GM19438 (cell line): ENCODE results near the gene MAFF.
"Not testable (repeated sequence)": the region's sequence is repeated elsewhere in the genome, so short reads cannot be mapped to it uniquely, and the experiment has no call there.

Experiments used
- ATAC-seq: cut with Tn5 transposase; IDR thresholded peaks from one replicate; pipeline ENCODE4 v1.9.1; 2021; ENCODE audit warnings: low read depth; ENCODE audit not compliant: unreplicated experiment

The MAFF gene

DNA sequence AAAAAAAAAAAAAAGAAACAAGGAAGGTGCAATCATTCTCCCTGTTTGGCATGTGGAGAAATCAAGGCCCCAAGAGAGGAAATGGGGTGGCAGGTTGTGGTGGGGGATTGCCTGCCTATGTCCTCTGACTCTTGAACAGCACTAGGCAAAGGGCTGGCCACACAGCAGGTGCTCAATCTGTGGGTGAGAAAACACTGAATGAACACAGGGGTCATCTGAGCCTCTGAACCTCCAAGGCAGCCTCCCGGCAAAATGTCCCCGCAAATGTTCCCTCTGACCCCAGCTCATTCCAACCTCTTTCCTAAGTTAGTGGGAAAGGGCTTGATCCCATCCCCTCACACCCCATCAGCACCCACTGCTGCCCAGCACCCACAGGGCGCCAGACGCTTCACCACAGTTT is 24.8 kb upstream of the MAFF start:
- ATAC-seq = no peak

DNA sequence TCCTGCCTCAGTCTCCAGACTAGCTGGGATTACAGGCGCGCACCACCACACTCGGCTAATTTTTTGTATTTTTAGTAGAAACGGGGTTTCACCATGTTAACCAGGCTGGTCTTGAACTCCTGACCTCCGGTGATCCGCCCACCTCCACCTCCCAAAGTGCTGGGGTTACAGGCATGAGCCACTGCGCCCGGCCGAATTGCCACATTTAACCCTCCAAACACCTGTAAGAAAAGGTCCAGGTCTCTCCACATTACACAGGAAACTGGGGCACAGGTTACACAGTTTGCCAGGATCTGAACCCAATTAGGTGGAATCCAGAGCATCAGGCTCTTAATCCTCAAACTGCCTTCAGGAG is 24.2 kb upstream of the MAFF start:
- not testable (repeated sequence) for ATAC-seq

GRCh38 chr22:38177926-38178604 is 23.7 kb upstream of the MAFF start:
- no peak for ATAC-seq

DNA sequence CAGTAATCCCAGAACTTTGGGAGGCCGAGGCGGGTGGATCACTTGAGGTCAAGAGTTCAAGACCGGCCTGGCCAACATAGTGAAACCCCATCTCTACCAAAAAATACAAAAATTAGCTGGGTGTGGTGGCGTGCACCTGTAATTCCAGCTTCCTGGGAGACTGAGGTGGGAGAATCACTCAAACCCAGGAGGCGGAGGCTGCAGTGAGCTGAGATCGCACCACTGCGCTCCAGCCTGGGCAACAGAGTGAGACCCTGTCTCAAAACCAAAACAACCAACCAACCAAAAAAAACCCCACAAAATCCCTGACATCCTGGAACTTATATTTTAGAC is 23.2 kb upstream of the MAFF start:
- not testable (repeated sequence) for ATAC-seq

- ATAC-seq = peak; percentile 1
Observed at GRCh38 chr22:38180841-38181452, 20.8 kb upstream of the MAFF start.

DNA sequence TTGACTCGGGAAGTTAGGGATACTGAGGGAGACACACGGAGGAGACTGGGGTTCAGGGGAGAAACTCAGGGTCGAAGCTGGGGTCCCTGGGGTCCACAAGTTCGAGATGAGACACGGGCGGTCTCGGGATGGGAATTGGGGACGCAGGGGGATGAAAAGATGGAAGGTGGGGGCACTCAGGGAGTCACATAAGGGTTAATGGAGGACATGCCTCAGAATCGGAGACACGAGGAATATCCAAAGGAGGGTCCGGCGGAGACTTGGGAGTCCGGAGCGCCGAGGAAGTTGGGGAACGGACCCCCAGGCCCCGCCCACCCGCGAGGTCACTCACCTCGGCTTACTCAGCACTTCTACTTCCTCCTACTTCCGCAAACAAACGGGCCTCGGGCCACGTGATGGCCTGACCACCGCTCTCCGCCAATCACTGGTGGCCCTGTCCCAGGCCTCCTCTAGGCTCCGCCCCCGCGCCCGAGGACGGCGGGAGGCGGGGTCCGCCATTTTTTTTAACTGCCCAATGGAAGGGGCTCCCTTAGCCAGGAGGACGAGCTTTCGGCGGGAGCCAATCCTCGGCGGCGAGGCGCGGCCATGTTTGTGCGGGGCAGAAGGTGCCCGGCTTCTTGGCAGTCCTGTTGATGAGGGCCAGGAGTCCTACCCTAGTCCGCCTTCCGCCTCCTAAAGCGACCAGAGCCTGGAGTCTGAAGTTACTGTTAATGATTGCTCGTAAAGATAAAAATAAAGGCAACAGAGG is 20.2 kb upstream of the MAFF start, which contains the start of gene PLA2G6:
Gene PLA2G6 (minus strand): TSS at position 378 of the 748 bp plus-strand sequence. CDS start 12,404 bp downstream, outside the sequence.
- peak; percentile 81 for ATAC-seq

DNA sequence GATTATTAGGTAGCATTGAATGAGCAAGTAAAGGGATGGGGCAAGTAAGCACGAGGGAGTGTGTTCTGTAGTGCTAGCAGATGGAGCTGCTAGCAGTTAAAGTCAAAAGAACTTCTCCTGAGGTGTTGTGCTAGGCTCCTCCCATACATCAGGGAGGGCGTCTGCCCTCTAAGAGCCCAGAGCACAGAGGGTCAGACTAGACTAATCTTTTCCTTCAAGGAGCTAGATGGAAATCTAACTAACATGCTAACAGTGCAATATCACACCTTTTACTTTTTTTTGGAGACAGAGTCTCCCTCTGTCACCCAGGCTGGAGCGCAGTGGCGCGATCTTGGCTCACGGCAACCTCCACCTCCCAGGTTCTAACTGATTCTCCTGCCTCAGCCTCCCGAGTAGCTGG is 17.0 kb upstream of the MAFF start:
- ATAC-seq = no peak

DNA sequence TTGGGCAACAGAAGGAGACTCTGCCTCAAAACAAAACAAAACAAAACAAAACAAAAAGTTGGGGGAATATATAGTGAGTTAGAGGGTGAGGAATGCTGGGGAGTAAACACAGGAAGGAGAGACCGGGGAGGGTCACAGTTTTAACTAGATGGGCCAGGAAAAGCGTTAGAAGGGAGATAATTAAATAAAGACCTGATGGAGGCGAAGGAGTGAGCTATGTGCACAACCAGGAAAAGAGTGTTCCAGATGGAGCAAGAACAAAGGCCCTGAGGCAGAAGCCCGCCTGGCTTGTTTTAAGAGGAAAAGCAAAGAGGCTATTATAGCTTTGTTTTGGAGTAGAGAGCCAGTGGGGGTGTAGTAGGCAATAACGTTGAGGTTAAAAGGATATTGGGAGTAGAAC is 15.4 kb upstream of the MAFF start:
- ATAC-seq = no peak

GRCh38 chr22:38187413-38188212 is 14.2 kb upstream of the MAFF start:
- ATAC-seq = no peak

GRCh38 chr22:38189104-38189503 is 12.7 kb upstream of the MAFF start:
- ATAC-seq = no peak

DNA sequence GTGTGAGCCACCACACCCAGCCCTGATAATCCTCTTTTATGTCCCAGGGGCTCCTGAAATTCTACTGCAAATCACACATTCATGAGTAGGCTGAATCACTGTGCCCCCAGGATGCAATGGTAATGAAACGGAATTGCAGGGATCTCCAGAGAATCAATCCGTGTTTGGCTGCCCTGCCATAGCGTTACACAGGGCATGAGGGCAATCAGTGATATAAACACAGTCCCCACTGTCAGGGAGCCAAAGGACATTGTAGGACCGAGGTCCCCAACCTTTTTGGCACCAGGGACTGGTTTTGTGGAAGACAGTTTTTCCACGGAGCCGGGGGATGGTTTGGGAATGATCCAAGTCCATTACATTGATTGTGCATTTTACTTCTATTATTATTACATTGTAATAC is 11.2 kb upstream of the MAFF start:
- no peak for ATAC-seq

- ATAC-seq = no peak
Observed at GRCh38 chr22:38191055-38191454, 10.7 kb upstream of the MAFF start.

- ATAC-seq = no peak
Observed at GRCh38 chr22:38191731-38192474, 9.9 kb upstream of the MAFF start.

DNA sequence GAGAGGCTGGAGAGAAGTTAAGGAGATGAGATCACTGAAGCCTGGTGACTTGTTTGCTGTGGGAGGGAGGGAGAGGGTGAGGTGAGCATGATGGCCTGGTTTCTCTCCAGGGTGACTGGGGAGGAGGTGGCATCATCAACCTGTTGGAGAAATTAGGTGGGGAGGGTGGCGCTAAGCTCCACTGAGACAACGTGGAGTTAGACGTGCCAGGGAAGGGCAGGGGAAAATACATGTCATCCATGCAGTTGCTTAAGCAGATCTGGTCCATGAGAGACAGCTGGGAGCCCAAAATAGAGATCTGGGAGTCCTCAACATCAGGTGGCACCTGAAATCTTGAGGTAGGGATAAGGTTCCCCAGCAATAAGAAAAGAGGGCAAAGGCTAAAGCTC is 9.3 kb upstream of the MAFF start:
- ATAC-seq = no peak

DNA sequence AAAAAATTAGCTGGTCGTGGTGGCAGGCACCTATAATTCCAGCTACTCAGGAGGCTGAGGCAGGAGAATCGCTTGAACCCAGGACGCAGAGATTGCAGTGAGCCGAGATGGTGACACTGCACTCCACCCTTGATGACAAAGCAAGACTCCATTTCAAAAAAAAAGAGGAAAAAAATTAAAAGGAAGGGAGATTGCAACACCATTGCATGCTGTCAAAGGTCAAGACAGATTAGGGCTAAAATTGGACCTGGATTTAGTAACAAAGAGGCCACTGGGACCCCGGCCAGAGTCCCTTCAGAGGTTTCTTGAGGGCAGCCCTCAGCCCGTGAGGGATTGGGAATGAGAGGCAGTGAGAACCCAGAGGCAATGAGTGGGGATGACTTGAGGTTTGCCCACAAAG is 8.2 kb upstream of the MAFF start:
- ATAC-seq = no peak

GRCh38 chr22:38196791-38197419 is 4.9 kb upstream of the MAFF start:
- no peak for ATAC-seq

DNA sequence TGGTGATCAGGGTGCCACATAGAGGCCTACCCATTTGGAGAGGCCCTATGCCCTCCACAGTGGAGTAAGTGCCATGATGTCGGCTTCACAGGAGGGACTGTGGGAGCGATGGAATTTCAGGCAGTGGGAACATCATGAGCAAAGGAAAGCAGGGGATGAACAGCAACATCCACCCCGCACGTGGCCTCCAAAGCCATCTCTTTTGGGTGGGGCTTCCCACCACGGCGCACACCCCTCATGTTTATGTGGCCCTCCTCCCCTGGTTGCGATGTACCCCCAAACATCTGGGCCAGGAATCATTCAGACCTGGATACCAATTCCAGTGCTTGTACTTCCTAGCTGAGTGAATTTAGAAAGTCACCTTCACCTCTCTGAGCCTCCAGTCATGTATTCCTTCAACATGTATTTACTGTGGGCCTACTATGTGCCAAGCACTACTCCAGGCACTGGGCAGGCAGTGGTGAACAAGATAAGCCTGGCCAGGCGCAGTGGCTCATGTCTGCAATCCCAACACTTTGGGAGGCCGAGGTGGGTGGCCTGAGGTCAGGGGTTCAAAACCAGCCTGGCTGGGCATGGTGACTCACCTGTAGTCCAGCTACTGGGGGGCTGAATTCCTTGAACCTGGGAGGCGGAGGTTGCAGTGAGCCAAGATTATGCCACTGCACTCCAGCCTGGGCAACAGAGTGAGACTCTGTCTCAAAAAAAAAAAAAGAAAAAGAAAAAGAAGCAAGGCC is 1.8 kb upstream of the MAFF start:
- ATAC-seq = no peak

- ATAC-seq = no peak
Observed at GRCh38 chr22:38201371-38201710, 453 bp upstream of the MAFF start.

GRCh38 chr22:38202437-38203089 is 769 bp downstream of the MAFF start:
- no peak for ATAC-seq
